NAMALWA (cell line): Measurements from ENCODE around the gene LCE2A.
A peak's percentile ranks its signal among the peaks of the same experiment; 100 is the strongest.
"Not testable (repeated sequence)": the region's sequence is repeated elsewhere in the genome, so short reads cannot be mapped to it uniquely, and the experiment has no call there.

Source experiments
- DNase-seq: peaks from one replicate; pipeline ENCODE4 v3.0.0-alpha.2; 2015; ENCODE audit warnings: low spot score

The LCE2A gene, protein sequence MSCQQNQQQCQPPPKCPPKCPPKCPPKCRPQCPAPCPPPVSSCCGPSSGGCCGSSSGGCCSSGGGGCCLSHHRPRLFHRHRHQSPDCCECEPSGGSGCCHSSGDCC

GRCh38 chr1:152697701-152698600 is at the start of gene LCE2A:
LCE2A (plus strand) TSS chr1:152698345; CDS start chr1:152698902, 557 bp downstream.
- no peak for DNase-seq

- DNase-seq = peak; percentile 85
These were observed 44.0 kb upstream of the LCE2A start for GRCh38 chr1:152654110-152654509.

DNA sequence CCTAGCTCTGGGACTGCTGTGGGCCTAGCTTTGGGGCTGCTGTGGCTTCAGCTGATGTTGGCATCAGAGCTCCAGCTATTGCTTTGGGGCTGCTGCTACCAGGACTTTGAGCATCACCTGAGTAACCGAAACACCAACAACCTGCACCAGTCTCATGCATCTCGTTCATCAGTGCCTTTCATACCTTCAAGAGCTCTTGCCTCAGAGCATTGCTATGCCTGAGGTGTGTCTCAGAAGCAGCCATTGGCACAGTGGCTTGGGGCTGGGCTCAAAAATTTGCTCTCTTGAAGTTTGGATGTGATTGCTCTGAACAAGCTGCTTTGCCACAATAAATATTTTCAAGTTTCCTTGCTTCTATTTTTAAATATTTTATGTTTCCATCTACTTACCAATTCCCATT is 41.7 kb upstream of the LCE2A start:
- no peak for DNase-seq

GRCh38 chr1:152657677-152658076 is 40.5 kb upstream of the LCE2A start:
- DNase-seq = no peak

- no peak for DNase-seq
These were observed 39.5 kb upstream of the LCE2A start for GRCh38 chr1:152658649-152659048.

GRCh38 chr1:152663098-152663497 is 35.0 kb upstream of the LCE2A start, which contains the start of gene LCE2D:
LCE2D (plus strand) TSS chr1:152663380; CDS start chr1:152664106, 726 bp downstream.
- no peak for DNase-seq

GRCh38 chr1:152666171-152666570 is 32.0 kb upstream of the LCE2A start:
- not testable (repeated sequence) for DNase-seq

DNA sequence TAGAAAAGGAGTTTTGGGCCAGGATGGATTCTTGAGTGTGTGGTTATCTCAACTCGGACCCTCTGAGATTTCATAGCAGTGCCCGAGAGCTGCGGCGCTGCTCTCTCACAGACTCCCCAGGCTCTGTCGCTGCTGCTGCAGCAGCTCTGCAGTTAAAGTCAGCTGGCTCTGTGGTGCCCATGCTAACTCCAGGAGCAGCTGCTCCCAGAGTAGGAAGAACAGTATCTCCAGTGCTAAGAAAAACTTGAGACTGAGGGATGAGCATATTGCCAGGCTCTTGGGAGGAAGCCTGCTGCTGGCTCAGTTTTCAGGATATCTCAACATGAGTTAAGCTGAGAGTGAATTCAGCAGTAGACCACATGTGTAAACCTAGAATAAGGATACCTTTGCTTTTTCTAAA is 30.5 kb upstream of the LCE2A start:
- DNase-seq = no peak

GRCh38 chr1:152673016-152673415 is 25.1 kb upstream of the LCE2A start:
- DNase-seq = no peak

- not testable (repeated sequence) for DNase-seq
These were observed 23.2 kb upstream of the LCE2A start, which contains the start of gene LCE2C for GRCh38 chr1:152674983-152675382. LCE2C (plus strand) TSS chr1:152675279; CDS start chr1:152676016, 737 bp downstream.

DNA sequence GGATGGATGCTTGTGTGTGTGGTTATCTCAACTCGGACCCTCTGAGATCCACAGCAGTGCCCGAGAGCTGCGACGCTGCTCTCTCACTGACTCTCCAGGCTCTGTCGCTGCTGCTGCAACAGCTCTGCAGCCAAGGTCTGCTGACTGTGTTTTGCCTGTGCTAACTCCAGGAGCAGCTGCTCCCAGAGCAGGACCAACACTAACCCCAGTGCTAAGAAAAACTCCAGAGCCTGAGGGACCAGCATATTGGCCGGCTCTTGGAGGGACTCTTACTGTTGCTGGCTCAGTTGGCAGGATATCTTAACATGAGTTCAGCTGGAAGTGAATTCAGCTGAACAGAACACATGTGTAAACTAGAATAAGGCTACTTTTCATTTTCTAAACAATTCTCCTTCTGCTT is 18.7 kb upstream of the LCE2A start:
- DNase-seq = no peak

DNA sequence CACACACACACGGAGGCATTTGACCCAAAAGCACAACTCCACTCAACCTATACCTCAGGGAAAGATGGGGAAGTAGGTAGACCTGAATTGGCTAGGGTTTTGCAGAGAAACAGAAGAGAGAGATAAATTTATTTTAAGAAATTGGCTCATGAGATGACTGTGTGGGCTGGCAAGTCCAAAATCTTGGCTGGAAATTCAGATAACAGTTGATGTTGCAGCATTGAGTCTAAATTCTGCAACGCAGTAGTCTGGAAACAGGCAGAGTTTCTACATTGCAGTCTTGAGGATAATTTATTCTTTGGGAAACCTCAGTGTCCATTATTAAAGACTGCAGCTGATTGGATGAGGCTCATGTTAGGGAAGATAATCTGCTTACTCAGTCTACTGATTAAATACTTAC is 16.5 kb upstream of the LCE2A start:
- DNase-seq = no peak

DNA sequence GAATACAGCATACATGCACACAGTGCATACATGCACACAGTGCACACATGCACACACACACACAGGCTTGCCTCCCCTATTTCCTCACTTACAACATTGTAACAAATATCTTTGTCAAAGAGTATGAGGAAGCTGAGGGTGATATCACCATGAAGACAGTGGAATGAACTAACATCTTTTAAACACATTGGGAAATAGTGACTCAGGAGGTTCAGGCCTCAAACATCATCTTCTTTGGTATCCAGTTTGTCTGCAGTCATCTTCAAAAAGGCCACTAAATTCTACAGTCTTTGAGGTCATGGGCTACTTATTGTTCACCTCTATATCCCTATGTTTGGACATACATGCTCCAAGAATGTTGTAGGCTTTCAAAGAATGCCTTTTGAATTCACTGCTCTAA is 14.3 kb upstream of the LCE2A start:
- no peak for DNase-seq

GRCh38 chr1:152685823-152686222 is 12.3 kb upstream of the LCE2A start, which contains the start of gene LCE2B:
LCE2B (plus strand) TSS chr1:152686123; CDS start chr1:152686844, 721 bp downstream.
- DNase-seq = not testable (repeated sequence)

- DNase-seq = no peak
These were observed 1.6 kb downstream of the LCE2A start for GRCh38 chr1:152699746-152700145.

DNA sequence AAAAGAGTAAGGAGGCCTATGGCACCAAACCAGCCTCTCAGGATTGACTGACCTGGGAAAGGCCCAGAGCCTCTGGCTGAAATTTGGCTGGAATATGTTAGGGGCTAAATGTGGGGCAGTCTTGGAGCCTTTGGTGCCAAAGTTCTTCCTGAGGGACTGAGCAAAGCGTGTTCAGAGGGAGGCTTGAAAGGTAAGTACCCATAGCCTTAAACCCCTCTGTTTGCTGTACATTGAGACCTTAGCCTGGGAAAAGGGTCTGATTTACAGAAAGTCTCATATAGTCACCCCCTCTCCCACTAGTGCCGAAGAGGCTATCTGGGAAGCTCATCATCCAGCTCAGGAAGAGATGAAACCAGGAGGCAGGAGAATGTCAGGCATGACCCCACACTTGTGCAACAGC is 9.7 kb downstream of the LCE2A start, which contains the start of gene LCE4A:
LCE4A (plus strand) TSS at position 301 of the 400 bp plus-strand sequence. CDS start 916 bp downstream, outside the sequence.
- no peak for DNase-seq

GRCh38 chr1:152718238-152718637 is 20.1 kb downstream of the LCE2A start:
- no peak for DNase-seq

- DNase-seq = no peak
These were observed 27.1 kb downstream of the LCE2A start for GRCh38 chr1:152725261-152725660.

GRCh38 chr1:152728986-152729385 is 30.8 kb downstream of the LCE2A start:
- DNase-seq = no peak

- peak; percentile 28 for DNase-seq
These were observed 37.5 kb downstream of the LCE2A start for GRCh38 chr1:152735648-152736047.

GRCh38 chr1:152737997-152738396 is 39.9 kb downstream of the LCE2A start:
- DNase-seq = no peak

- no peak for DNase-seq
These were observed 41.7 kb downstream of the LCE2A start for GRCh38 chr1:152739841-152740240.

- no peak for DNase-seq
These were observed 43.5 kb downstream of the LCE2A start for GRCh38 chr1:152741656-152742055.
